NCI-H187 treated with DMSO at 0.1 percent for 48 hours (cell line): ENCODE results near the gene HMGCS1.
A peak's percentile ranks its signal among the peaks of the same experiment; 100 is the strongest.
"Not testable (repeated sequence)": the region's sequence is repeated elsewhere in the genome, so short reads cannot be mapped to it uniquely, and the experiment has no call there.

Source experiments
- DNase-seq: peaks from one replicate; lab custom pipeline; 2025; lab: John Stamatoyannopoulos, UW

Gene HMGCS1

DNA sequence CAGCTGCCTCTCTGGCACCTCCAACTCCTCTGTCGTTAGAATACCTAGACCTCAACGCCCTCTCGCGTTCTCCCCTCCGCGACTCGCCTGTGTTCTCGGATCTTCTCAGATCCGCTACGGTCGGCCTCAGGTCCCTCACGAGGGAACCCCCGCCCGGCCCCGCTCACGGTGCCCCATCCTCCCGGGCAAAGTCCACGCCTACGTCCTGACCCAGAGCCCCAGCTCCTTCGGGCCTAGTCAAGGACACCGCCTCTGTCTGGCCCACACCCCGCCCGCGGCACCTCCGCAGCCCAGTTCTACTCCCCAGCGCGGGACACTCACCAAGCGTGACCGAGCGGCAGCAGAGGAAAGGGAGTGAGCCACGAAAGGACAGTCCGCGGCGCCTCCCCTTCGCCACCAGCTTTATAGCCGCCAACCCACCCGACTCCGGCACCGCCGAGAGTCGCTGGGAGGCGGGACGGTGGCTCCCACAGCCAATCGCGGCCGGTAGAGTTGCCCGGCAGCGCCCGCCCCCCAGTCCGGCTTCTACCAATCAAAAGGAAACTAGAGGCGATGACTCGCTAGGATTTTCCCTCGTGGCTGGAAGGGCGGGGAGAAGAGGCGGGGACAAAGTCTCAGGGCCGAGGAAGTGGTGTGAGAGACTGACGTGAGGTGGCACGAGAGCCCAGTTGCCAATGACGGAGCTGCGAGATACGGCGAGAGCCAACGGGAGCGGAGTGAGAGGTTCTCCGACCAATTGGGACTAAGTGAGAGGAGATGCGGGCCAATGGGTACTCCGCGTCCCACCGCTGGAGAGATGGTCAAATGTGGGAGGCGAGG, at the start of gene HMGCS1:
Gene HMGCS1, minus strand, starts transcription at position 378 of the 819 bp plus-strand sequence. CDS start 14,447 bp downstream, outside the sequence.
- DNase-seq, result peak; percentile 99

DNA sequence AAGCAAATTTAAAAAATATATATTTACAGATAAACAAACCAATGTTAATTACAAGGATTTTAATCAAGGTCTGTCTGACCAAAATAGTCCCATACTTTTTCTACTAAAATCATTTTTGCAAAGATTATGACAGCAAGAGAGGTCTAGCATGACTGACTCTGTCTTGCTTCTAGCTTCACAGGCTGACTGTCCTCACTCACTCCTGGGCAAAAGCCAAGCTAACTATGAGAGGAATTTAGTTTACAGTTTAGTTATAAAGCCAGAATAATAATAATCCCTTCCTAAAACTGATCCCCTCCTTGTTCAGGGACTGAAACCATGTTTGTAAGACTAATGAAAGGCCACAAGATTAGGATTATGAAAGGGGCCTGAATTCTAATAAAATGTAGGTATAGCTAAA, 45.5 kb upstream of the HMGCS1 start:
- no peak for DNase-seq

DNA sequence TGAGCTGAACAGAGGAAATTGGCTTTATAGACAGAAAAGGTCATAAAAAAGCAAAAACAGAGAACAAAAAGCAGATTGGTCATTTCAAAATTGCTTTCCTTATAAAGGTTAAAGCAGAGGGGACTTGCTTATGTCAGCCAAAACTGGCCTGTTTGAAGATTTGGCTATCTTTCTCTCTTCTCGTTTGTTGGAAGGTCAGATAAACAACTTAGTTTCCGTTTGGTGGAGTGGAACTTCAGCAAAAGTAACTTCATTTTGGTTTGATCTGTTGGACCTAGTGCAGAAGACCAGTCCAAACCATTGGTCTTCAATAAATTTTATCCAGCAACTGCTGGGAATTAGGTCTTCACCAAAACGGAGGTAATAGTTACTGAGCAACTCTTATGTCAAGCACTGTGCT, 45.1 kb upstream of the HMGCS1 start:
- no peak for DNase-seq

DNA sequence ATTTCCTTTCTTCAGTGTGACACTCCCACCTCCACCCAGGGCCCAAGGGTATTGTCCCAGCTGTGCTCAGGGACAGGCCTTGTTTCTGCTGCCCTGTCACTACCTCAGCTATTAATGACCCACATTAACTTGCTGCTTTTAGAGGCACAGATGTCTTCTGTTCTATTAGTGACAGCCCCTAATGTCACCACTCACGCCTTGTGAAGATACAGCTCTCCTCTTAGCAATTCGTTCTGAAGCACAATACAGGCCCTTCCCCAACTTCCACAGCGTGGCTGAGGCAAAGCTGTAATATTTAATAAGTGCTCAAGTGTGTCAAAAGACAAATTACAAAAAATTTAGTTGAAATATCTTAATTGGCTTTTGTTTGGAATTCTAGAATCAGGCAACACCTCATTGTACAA, 44.7 kb upstream of the HMGCS1 start:
- no peak for DNase-seq

DNA sequence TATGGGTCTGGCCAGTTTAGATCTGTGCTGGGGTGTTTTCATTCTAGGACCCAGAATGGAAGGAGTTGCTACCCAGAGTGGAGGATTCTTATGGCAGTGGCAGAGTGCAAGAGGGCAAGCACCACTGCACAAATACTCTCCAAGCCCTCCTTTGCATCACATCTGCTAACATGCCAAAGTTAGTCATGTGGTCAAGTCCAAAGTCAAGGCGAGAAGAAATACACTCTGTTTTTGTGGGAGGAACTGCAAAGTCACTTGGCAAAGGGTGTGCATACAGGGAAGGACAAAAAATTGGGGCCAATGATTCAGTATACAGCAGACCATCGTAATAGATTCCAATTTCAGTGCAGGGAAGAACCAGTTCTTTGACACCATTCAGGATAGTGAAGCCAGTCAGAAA, 43.9 kb upstream of the HMGCS1 start:
- no peak for DNase-seq

DNA sequence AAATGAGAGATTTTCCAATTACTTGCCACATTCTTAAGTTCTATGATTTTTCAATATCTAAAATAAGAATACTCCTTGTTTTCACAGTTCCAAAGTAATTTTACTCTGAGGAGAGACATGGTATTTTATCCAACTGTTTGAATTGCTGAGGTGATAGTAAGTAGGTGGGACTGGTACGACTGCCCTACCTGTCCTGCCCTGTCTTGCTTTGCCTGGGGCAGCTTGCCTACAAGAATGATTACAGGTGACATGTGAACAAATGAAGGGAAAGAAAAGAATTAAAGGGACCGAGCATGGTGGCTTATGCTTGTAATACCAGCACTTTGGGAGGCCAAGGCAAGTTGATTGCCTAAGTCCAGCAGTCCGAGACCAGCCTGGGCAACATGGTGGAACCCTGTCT, 41.6 kb upstream of the HMGCS1 start:
- DNase-seq, result no peak

DNA sequence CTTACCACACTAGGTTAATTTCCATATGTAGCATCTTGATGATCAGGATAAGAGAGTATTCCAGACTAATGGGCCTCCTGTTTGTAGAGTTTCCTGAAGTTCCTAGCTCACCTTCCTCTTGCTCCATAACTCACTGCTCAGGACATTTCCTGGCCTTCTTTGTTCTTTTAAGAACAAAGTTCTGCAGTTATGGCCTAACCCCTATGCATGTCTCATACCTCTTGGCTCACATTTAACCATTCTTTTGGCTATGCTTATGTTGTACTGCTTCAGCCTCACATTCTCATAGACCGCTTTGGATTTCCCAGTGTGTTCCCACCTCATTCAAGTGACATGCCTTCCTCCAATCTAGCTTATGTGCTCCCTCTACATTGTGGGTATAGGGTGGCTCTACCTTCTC, 40.5 kb upstream of the HMGCS1 start:
- DNase-seq, result no peak

DNA sequence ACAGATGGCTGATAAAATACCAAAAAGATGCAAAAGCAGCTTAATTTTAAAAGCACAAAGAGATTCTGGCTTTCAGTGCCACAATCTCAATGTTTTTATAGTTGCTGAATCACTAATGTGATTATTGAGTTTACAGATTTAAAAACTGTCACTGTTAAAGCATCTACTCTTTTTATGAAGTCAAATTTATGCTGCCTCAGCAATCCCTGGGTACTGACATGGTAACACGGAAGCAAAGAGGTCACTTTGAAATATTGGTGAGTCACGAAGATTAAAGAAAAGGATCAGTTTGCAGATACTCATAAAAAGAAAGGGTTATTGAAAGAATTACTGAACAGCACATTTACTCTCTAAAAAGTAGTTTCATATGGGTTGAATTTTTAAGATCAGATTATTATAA, 39.7 kb upstream of the HMGCS1 start:
- DNase-seq, result no peak

DNA sequence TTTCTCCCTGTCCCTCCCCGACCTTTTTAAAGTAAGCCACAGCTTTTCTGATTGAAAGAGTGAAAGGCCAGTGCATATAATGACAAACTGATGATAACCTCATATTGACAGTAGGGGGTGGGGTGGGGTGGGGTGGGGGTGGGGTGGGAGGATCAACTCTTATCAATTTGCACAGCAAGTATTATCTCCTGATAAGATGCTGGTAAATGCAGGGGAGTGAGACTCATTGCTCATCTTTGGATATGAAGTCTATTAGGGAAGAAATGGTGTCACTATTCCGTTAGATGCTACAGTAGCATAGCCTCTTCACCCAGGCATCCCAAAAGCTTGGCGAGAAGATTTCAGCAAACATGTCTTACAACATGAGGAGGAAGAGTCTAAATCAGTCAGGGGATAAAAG, 38.9 kb upstream of the HMGCS1 start:
- no peak for DNase-seq

DNA sequence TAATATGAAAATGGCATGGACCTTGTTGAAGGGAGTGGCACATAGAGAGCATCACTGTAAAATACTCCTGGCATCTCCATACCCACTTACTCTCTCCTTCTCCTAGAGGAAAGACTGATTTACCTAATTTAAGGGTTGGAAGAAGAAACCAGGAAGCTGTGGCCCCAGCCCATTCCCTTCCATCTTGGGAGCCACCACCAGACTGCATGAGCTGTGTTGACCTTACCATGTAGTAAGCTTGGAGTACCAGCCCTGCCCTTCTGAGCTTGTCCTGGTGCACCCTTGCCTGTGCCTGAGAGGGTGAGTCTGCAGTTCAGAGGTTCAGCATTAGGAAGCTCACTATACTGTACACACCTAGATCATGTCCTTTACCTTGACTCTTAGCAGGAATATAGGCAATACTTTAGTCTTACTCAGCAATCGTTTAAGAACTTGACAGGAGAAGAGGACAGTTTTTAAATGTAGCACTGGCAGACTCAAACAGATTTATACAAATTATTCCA, 35.7 kb upstream of the HMGCS1 start:
- DNase-seq, result no peak

DNA sequence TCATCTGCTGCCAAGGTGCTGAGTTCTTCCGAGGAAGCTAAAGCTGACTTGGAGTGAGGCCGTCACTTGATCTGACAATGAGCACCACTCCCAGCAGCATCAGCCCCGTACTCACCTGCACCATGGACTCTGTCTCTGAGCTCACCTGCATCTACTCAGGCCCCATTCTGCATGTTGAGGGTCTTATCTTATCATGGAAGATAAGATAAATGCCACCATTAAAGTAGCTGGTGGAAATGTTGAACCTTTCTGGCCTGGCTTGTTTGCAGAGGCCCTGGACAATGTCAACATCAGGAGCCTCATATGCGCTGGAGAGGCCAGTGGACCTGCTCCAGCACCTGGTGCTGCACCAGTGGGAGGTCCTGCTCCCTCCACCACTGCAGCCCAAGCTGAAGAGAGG, 35.0 kb upstream of the HMGCS1 start:
- no peak for DNase-seq

DNA sequence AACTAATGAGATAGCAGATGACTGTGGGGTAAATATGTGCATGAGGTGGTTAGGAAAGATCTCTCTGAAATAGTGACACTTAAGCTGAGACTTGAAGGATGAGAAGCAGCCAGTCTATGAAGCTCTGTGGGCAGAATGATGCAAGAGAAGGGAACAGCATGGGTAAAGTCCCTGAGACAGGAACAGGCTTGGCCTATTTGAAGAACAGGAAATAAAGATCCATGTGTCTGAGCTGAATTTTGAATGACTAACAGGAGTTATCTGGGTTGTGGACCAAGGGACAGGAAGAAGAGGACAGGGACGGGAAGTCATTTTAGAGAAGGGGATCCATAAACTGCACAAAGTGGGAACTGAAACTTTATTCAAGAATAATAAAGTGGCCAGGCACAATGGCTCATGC, 25.6 kb upstream of the HMGCS1 start:
- no peak for DNase-seq

DNA sequence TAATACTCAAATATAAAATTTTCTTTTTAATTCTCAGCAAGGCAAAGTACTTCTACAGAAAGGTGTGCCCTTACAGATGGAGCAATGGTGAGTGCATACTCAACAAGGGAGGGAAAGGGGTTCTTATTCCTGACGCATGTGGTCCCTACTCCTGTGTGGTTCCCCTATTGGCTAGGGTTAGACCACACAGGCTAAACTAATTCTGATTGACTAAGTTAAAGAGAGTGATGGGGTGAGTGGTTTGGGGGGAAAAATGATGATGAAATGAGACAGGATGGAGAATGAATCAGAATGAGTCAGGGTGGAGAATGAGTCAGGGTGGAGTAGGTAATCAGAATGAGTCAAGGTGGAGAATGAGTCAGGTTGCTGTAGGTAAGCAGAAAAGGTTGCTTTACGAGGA, 22.9 kb upstream of the HMGCS1 start:
- no peak for DNase-seq

DNA sequence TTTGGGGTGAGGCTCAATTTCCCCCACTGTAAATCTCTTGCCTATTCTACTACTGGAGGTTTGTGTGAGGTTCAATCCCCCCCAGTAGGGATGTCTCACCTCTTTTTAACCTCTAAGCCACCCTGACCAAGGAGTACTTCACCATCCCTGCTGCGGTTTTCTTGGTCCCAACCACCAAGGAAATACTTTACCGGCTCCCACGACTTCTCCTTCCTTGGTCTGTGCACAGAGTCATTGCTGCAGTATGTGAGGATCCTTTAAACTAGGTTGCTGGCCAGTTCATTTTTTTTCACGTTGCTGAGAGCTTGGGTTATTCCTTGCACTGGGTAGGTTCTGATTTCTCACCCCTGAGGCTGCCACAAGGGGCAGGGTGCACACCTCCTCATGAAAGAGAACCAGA, 22.5 kb upstream of the HMGCS1 start:
- no peak for DNase-seq

DNA sequence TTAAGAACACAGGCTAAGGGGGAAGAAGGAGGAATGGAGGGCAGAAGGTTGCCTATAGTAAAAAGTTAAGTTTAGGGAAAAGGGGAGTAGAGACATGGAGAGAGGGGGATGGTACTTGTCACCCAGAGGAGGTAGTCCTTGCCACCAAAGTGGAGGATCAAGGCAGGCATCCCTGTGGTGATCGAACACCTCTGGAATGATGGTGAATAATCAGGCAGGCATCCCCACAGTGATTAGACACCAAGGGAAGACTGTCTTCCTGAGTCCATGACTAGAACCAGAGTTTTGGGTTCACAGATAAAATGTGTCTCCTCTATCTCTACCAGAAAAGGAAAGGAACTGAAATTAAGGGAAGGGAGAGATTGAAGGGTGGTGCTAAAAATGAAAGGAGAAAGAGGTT, 19.2 kb upstream of the HMGCS1 start:
- no peak for DNase-seq

DNA sequence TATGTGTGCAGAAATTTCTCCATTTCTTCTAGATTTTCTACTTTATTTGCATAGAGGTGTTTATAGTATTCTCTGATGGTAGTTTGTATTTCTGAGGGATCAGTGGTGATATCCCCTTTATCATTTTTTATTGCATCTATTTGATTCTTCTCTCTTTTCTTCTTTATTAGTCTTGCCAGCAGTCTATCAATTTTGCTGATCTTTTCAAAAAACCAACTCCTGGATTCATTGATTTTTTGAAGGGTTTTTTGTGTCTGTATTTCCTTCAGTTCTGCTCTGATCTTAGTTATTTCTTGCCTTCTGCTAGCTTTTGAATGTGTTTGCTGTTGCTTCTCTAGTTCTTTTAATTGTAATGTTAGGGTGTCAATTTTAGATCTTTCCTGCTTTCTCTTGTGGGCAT, 12.4 kb upstream of the HMGCS1 start:
- DNase-seq, result not testable (repeated sequence)

DNA sequence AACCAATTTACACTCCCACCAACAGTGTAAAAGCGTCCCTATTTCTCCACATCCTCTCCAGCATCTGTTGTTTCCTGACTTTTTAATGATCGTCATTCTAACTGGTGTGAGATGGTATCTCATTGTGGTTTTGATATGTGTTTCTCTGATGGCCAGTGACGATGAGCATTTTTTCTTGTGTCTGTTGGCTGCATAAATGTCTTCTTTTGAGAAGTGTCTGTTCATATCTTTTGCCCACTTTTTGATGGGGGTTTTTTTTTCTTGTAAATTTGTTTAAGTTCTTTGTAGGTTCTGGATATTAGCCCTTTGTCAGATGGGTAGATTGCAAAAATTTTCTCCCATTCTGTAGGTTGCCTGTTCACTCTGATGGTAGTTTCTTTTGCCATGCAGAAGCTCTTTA, 10.3 kb upstream of the HMGCS1 start:
- not testable (repeated sequence) for DNase-seq

DNA sequence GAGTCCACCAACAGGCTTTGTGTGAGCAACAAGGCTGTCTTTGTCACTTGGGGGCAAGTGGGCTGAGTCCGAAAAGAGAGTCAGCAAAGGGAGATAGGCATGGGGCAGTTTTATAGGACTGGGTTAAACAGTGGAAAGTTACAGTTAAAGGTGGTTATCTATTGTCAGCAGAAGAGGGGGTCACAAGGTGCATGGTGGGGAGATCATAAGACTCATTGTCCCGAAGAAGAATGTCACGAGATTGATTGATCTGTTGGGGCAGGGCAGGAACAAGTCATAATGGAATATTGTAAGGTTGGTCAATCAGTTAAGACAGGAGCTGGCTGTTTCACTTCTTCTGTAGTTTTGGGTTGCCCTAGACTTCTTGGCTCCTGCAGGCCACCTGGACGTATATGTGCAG, 7.6 kb upstream of the HMGCS1 start:
- DNase-seq, result no peak

DNA sequence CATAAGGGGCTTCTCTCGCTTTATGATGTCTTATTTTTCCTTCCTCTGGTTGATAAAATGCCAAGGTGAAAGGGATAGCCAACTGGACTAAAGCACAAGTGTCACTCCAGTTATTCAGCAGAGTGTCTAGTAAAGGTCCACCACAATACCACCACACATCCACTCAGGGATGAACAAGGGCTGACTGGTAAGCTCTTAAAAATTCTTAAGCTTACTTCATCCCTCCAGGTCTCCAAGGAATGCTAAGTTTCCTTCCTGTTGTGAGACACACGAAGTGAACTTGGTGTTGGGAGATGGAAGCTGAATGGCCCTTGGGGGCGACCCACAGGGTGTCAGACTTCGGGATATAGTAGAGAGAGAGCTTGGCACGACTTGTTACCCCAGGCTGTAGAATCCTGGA, 3.2 kb upstream of the HMGCS1 start:
- DNase-seq, result no peak

DNA sequence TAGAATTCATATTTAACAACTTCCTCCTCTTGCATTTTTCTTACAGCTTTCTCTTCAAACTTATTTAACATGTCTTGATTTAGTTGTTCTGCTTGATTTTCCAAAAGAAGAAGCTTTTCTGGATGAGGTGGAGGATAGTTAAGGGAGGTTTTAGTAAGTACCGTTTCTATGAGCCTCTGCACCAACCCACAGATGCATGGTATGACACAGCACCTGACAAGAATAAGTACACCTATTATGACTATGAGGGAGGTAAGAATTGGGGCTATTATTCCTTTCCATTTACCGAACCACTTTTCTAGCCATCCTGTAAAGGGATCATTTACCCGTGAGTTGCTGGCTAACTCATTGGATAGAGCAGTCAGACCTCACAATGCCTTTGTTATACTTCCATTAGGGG, 2.5 kb upstream of the HMGCS1 start:
- DNase-seq, result no peak

DNA sequence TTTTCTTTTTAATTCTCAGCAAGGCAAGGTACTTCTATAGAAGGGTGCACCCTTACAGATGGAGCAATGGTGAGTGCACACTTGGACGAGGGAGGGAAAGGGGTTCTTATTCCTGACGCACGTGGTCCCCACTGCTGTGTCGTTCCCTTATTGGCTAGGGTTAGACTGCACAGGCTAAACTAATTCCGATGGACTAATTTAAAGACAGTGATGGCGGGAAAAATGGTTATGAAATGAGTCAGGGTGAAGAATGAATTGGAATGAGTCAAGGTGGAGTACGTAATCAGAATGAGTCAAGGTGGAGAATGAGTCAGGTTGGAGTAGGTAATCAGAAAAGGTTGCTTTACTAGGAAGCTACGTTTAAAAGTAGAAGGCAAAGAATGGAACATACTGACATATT, 2.1 kb upstream of the HMGCS1 start:
- no peak for DNase-seq

DNA sequence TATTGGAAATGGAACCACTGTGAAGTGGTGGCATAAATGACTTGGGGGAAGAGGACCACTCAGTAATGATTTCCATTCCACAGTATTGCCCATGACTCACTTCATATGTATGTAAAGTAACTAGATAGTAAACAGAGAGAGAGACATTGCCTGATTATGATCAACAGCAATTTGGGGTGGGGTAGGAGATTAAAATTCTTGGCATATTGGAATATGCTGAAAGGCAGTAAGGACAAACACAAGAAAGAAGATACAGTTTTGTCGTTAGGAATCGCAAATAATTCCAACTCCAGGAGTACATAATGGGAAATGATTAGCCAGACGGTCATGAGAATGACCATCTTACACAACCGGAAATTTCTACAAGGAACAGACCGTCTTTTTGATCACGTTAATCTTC, 1.5 kb upstream of the HMGCS1 start:
- DNase-seq, result no peak

DNA sequence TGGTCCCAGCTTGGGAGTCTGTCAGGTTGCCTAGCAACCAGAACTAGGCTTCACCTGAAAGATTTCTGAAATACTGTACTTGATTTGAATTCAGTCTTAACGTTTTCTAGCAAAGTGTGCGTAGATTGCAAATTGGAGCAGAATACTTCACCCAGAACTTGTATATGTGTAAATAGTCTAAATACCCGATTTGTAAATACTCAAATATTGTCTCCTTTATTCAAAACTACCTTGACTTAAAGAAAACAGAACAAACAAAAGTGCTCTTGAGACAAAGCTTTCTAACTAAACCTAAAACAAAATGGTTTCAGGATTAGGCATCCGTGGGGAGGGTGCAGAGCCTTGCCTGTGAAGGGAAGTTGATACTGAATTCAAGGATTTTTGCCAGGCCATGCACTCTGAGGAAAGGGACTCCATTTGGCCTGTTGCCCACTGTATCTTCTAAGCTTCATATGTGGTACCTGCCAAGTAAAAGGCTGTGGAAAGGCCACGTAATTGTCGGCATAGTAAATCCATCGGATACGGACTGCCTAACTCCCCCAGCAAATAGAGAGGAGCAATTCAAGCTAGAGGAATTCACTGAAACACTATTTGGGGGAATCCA, 744 bp upstream of the HMGCS1 start:
- no peak for DNase-seq

DNA sequence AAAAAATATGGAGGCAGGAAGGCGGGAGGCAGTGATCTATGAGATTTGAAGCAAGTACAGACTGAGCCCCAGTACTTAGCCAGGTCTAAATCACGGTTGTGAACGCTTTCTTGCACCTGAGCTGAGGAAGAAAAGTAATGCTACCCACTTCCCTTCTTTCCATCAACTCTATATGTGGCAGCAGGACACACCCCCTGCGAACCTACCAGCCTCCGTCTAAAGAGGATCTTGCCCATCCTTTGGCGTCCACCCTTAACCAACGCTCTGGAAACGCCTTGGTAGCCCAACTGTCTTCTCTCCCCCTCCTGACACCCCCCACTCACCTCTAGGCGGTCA, 545 bp downstream of the HMGCS1 start:
- no peak for DNase-seq
